DMS79 (cell line): ENCODE results near the gene RGMB.

Source experiments
- DNase-seq: peaks from one replicate; lab custom pipeline; 2025; lab: John Stamatoyannopoulos, UW

Gene RGMB

DNA sequence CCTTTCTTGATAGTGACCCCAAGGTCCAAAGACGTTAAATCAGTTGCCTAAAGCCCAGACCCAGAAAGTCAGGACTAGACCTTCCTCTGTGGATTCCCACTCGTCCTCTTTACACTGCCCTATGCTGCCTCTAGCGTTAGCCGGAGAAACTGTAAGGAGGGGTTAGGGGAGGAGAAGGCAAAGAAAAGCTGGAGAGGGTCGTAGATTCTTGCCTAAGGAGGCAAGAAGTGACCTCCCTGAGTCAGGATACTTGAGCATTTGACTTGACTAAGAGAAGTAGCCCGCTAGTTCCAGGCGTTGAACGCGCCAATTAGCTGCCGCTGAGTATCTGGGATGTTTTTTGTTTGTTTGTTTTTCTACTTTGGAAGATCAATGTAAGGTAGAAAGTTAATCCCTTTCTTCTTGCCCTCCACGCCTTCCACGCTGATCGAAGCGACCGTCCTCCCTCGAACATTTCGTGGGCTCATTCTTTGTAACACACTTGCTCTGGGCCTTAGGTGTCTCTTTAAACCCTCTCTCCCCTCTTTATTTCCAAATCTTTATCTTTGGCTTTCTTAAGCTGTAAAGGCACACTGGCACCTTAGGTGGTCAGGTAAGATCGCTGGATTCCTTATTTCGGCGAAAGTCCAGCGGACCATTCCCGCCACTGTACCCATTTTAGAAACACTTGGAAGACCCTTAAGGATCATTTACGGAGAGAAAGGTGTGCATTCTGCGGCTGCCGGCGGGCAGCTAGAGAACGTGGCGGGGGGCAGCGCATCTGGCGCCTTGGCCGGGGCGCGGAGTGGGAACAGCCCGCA, 5.1 kb upstream of the RGMB start:
- DNase-seq = peak; percentile 15

DNA sequence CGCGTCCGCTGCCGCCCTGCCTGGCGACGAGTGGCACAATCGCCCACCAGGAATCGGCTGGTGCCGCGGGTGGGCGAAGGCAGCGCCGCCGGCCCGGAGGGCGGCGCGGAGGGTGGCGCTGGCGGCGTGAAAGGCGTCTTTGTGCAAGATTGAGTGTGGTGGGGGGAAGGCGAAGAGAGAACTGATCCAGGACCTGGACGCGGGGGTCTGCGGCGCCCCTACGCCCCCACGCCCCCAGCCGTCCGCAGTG, 4.6 kb upstream of the RGMB start:
- no peak for DNase-seq

DNA sequence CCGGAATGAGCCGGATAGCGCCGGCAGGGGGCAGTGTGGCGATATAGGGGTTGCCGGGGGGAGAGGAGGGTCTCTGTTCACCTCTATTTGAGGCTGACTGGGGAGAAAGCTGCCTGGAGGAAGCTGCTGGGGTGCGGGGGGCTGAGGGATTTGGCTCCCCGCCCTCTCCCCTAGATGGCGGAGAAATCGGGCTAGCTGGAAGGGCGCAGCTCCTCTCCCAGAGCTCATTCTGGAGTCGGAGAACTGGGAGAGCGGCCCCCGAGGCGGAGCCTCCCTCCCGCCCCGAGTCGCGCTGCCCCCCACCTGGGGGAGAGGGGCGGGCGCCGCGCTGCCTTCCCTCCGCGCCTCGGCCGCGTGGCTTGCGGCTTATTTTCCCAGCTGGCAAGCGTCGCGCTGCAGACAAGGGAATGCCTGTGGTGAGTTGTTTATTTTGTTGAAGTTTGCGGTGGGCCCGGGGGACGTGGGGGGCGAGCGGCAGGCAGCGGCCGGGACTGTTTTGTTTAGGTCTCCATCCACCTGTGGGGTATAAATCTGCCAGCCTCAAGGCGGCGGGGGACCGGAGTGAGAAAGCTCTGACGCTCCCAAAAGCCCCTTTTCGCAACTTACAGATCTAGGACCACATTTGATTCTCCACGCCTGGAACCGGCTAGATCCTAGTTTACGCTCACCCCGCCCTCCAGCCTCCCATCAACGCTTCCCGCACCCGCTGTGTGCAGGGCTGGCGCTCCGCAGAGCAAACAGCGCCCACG, 4.1 kb upstream of the RGMB start:
- no peak for DNase-seq

DNA sequence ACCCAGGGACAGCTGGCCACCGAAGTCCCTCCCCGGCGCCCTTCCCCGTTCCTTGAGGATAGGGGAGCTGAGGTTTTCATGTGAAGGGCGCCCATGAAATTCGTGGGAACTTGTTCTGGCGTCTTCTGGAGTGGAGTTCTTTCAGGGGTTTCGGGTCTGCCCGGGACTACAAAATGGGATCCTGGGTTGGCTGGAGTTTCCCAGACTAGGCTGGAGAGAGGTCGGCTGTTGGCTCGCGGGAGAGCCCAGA, 3.6 kb upstream of the RGMB start:
- DNase-seq = no peak

DNA sequence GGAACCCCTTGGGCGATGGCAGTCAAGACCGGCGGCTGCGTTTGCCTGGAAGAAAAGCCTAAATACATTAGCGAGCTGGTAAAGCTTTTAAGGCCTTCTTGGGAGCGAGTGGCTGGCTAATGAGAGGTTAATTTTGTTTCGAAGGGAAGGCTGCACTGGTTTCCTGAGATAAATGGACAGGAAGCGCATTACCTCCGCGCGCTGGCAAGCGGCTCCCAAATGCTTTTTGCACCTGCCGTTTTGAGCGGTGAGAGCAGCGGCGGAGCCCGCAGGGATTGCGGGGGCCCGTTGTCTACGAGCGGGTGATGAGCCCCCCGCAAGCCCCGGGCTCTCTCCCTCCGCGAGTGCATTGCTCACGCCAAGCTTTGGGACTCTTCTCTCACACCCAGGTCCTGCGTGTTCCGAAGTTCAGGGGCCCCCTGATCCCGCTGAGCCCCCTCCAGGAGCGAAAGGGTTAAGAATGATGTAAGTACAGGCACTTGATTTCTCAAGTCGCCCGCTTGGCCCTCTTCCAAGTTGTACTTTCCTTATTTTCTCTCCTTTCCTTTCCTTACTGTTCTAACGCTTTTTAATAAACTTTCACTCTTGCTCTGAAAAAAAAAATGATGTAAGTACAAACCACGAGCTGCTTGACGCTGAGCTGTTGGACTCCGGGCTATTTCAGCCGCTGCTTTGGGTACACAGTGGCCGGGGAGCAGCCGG, 3.1 kb upstream of the RGMB start:
- peak; percentile 16 for DNase-seq

DNA sequence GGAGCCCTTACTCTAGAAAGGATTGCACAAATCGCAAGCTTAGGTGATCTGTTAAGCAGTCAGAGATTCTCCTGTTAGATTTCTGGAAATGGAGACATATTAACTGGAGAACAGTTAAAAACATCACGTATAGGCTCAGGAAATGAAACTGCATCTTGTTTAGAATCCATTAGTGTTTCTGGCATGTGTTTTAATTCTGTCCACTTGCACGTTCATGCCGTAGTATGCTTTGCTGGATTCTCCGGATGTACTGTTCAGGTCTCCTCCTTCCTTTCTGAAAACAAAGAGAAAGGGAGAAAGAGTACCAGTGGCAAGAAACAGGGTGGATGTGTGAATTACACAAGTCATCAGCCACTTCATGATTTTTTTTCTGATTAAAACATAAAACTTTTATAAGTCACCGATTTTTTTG, 2.5 kb upstream of the RGMB start:
- peak; percentile 17 for DNase-seq

DNA sequence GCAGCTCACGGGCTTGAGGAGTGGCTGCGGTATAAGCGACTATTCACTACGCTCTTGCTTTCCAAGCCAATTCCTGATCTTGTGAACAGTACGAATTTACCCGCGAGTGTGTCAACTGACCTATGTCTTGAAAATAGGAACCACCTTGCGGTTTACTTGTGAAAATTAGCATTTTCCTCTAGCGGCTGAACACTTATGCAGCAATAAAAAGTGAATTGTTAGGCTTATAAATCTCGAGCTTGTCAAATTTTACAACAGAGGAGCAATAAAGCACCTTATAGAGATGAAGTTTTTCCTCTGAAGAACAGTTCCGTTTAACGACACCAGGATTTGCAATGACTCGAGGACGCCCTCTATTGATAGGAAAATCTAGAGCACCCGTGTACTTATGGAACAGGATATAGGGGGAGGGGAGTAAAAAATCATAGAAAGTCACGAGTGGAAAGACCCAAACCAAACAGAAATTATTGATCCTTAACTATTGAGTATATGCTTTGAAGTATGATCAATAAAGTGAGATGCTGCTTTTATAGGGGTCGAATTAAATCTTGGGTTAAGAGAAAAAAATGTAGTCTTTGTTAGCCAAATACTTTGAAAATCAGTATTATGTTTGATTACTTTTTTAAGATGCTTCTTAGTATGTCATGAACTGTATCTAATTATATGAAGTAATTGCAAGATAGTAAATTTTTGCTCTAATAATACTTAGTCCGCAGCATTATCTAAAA, 1.9 kb upstream of the RGMB start:
- DNase-seq = peak; percentile 40

DNA sequence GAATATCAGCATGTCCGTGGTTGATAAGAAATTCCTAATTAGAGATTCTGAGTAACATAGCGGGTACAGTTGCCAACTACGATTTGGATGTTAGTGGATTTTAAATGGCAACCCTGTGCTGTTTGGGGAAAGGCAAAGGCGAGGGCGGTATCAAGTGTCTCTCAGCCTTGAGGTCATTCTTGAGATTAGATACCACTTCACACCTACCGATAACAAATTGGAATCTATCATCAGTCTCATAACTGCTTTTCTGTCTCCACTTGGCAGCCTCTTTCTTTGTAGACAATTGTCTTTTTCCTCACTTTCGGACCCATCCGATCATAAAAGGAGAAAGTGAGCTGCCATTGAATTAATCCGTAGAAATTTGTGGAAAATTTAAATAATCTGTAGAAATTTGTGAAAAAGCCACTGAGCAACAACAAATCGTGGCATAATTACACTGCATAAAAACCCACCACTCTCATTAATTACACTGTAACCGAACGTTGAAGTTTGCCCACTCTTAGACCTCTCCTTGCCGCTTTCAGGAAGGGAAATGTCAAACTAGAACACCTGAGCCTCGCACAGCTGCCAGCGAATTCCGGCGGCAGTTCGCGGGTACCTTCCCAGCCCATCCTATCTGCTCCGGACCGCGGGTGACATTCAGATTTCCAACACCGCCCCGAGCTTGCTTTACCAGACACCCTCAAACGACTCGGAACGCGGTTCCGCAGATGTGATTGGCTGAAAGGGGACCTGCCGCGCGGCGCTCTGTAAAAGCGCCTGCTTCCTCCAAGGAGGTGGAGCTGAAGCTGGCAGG, 849 bp upstream of the RGMB start:
- DNase-seq = peak; percentile 67

DNA sequence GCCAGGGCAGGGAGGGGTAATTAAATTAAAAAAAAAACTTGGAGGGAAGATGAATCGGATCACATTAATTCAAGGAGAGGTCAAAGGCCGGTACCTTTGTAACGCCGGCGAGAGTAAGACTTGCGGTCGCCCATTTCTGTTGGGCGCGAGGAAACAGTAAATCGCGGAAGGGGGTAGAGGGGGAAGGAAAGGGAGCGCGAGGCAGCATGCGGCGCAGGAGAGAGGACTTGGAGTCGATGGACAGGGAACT, 324 bp upstream of the RGMB start:
- no peak for DNase-seq

DNA sequence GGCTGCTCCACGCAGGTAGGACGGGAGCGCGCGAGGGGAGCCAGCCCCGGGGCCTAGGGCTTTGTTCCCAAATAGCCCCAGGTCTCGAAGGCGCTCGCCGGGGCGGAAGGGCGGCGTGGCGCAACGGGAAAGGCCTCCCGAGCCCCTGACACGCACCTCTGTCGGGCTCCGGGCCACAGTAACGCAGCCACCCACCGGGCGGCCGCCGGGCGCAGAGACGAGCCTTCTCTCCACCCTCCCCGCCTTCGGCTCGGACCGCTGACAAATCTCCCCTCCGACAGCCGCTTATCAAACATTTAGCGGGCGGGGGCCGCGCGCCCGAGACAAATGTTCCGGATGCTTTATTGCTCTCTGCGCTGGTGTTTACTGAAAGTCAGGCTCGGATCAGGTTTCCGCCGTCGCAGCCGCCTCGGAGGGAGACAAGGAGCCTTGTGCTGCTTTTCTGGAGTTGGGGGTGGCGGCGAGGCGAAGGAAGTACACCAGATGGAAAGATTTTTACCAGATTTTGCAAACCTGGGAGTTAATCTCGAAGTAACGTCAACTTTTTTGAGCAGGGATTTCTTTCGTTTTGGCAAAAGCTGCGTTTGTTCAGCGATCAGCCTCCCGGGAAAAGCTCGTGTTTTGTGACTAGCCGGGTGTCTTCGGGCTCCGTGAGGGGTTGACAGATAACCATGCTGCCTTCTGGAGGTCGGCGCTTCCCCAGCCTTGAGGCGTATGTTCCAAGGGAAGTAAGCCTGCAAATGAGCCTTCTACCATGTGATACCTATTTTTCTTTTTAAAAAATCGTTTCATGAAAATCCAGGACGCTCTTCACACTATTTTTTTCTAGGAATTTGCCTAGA, 950 bp downstream of the RGMB start:
- DNase-seq = no peak

DNA sequence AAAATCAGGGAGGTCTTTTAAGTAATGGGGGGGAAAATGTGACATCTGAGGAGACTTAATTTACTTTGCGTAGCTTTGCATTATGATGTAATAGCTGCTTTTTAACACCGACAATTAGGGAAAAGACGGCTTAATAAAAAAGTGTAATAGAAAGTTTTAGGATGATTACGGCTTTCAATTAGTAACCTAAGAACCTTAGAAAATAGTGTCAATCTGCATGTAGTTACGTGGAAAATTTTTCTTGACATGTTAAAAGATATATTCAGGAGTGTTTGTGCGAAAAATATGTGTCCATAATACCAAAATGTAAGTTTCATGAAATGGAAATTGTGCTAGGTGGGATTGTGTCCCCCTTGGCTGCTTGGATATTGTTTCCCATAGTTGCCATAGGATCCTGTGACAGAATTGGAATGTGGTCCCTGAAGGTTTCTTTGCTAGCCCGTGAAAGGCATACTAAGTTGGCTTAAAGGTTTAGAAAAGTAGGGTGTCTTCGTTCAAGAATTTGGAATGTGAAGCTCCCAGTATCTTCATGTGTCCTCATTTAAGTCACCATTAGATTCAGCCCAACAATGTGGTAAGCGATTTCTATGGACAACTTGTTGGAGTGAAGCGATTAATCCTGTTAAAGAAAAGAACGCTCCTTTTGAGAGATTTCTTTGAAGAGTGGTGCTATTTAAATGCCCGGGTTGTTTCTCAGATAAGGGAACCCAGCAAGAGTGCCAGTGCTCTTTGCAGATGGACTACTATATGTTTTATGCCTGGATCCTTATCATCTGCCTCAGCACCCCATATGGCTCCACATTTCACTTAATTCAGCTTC, 2.0 kb downstream of the RGMB start:
- DNase-seq = no peak

DNA sequence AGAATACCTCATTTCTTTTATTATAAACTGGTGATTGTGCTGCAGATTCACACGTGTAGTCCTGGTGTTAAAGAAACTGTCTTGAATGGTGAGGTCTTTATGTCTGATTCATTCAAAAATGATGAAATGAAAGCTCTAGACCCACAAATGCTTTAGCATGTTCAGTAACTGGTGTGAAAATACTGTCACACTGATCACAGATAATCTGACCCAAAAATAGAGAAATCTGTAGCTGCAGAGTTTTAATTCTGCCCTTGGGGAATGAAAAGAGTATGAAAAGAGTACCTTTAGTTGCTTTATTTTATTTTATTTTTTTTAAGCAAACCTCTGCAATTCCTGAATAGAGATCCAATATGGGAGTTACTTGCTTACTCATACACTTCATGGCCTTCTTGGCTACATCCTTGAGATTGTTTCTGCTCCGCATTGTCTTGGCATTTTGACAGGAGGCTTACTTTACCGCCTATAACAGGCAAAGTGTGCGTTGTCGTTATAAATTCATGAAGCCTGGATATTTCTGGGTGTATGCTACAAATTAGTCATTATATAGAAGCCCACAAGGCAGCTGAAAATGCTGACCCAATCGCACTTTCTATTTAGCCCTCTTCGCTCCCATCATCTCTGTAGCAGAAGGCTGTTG, 2.7 kb downstream of the RGMB start:
- no peak for DNase-seq

DNA sequence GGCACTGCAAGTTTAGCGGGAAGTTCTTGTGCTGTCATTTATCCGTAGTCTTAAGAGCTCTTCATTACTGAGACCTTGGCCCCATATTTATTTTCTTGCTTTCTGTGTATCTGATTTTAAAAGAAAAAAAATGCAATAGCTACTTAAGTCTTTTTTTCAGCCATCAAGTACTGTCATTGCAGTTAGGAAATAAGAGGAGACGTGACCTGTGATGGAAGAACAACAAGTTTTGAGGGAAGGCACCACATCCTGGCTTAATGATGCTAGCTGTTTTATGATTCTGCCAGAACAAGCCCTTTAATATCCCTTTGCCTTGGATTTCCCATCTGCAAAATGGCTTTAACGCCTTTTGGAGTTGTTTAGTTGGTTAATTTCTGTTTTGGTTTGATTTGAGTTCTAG, 3.8 kb downstream of the RGMB start:
- DNase-seq = peak; percentile 14

DNA sequence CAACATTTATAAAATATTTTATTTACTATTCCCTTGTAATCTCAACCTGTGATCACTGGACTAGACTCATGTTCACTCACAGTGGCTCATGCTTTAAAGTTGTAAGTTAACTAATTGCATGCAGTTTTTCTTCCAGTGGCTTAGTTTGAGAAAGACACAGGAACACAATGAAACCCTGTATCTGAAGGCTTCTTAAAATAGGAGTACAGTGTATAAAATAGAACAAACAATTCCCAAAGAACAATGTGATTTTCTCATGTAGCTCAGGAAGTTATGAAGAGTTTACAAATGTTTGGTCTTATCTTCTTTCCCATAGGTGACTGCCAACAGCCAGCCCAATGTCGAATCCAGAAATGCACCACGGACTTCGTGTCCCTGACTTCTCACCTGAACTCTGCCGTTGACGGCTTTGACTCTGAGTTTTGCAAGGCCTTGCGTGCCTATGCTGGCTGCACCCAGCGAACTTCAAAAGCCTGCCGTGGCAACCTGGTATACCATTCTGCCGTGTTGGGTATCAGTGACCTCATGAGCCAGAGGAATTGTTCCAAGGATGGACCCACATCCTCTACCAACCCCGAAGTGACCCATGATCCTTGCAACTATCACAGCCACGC, 5.9 kb downstream of the RGMB start:
- DNase-seq = no peak

DNA sequence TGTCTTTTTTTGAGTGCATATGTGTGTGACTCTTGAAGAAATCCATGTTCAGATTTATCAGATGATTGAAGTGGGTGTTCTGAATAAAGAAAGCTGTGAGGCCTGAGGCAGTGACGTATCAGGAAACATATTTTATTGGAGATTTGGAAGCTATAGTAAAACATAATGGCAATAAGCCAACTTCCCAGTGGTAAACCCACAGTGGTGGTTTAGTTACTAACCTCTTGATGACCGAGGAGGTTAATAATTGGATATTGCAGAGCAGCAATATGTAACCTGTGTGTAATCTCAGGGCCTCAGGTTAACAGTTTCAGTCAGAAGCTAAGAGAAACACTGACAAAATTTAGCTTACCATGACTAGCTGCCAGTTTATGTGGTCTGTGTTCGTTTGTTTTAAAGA, 6.9 kb downstream of the RGMB start:
- DNase-seq = no peak

DNA sequence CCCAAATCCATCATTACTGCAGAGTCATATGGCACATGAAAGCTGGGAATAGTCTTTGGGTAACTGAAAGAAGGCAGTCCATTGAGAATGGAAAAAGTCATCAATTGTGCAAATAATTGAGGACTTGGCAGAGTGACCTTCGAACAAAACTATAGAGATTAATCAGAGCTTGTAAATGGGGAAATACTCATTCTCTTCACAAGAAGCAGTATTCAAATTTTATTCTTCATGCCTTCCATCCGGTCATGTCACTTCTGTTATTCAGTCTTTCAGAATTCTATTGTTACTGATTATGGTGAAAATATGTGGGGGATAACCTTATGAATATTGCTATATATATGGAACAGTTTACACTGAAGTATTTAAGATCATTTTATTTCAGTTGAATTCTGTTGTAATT, 8.1 kb downstream of the RGMB start:
- DNase-seq = no peak

DNA sequence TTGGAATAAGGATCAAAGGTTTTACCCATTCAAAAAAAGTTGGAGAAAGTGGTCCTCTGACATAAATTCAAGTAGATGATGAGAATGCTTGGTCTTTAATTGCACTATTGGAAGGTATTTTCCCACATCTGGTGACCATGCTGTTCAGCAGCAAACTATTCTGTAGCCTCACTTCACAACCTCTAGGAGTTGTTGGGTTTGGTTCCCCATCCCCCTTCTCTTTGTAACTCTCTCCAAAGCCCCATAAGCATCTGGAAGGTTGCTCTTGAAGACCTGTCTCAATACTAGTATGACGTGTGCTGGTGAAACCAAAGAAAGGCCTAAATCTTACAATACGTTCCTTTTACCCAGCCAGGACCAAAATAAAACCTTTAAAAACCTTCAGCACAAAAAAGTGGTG, 8.5 kb downstream of the RGMB start:
- DNase-seq = no peak

DNA sequence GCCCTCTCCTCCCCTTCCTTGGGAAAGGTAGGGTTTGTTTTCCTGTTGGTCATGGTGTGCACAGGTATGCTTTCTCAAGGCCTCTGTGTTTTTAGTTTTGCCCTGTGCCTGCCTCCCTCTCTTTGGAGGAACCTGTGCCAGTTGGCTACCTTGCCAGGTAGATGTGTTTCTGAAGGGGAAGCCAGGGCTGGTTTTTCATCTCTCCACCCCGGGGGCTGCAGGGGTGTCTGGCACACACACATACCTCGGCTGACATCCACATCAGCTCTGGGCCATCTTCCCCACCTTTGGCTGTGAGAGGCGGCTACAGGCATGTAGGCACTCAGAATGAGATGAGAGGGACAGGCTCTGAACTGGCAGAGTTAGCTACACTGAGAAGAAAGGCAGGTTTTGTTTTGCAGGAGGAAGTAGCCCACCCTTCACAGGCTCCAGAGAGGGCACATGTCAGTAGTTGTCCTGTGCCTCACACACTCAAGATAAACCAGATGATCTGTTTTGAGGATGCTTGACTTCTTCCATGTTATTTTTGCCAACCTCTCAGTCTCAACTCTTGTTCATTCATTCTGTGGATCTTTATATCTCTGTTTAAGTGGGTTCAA, 9.7 kb downstream of the RGMB start:
- no peak for DNase-seq

DNA sequence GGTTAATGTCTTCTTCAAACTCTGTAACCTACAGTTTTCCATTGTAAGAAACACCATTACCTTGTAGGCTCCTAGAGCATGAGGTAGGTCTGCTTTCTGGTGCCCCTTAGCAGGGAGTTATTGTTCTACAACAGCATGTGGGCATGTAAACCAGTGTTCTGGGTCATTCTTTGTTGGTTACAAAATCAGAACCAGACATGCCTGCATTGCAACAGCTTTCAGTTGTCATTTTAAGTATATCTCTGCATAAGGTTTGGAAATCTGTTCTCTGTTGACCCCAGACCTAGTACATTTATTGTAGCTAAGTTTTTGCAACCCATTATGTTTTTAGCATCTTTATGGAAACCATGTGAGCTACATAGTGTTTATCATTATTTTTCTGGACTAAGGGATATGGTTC, 10.9 kb downstream of the RGMB start:
- no peak for DNase-seq
